HFFc6 (cell line): ENCODE measurements around the gene AFAP1. TPM values are rescaled to one million over a fixed set of nuclear protein-coding genes. Genes with fewer than 3 reads are reported as not detected.
"Not testable (repeated sequence)": the region's sequence is repeated elsewhere in the genome, so short reads cannot be mapped to it uniquely, and the experiment has no call there.

Experiments
- DNase-seq: peaks from one replicate; pipeline ENCODE4 v3.0.0-alpha.2; 2018
- H3K27ac Mint-ChIP-seq: 2 replicates; pipeline ENCODE4 v1.8.0; 2020; ENCODE audit warnings: mild to moderate bottlenecking, mixed read lengths
- H3K27me3 Mint-ChIP-seq: 2 replicates; pipeline ENCODE4 v1.8.0; 2021; ENCODE audit warnings: mild to moderate bottlenecking, moderate library complexity, mixed read lengths; ENCODE audit not compliant: insufficient read depth
- H3K36me3 Mint-ChIP-seq: 2 replicates; pipeline ENCODE4 v1.8.0; 2021; ENCODE audit warnings: low read depth, mixed read lengths
- H3K4me1 Mint-ChIP-seq: 2 replicates; pipeline ENCODE4 v1.8.0; 2020; ENCODE audit warnings: low read depth, mixed read lengths
- H3K4me3 Mint-ChIP-seq: 2 replicates; pipeline ENCODE4 v1.8.0; 2020; ENCODE audit warnings: mild to moderate bottlenecking, moderate library complexity, mixed read lengths
- H3K9me3 Mint-ChIP-seq: 2 replicates; pipeline ENCODE4 v1.8.0; 2020; ENCODE audit warnings: mild to moderate bottlenecking, mixed read lengths
- total RNA-seq, 6 experiments: library from RNA; stranded (reverse); fragmentation: NEBNext Ultra II Directional; extraction: Animal tissue kit (Norgen Biotek cat#: 25700); gene quantifications; 2 replicates in 1 of 6; 3 replicates in 5 of 6; pipeline ENCODE4 v1.2.3, GENCODE V29; 2021
- TF ChIP-seq, protein P1 (sequence below): fragments of 200-600 bp; sonication (generic); IDR thresholded peaks from 2 replicates; pipeline ENCODE4 v1.5.0; 2021; ENCODE audit warnings: antibody characterized with exemption, mild to moderate bottlenecking

Gene AFAP1
- total RNA-seq, 6 experiments from 2014 or later, result 99.7 to 116 (median 107) TPM

DNA sequence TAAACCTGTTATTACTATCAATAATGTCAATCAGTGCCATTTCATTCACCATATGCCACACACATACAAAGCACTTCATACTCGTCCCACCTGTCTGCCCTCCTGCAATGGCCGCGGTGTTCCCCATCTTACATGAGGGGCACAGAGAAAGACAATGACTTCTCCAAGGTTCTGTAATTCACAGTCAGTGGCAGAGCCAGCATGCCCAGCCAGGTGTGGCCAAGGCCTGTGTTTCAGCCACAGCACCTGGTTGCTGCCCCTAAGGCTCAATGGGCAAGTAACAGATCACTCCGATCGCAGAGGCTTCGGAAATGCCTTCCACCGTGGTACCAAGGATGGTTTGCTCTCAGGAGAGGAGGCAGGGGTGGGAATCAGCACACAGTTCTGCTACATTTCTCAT, 10.9 kb downstream of the AFAP1 start:
- TF ChIP-seq, protein P1, sequence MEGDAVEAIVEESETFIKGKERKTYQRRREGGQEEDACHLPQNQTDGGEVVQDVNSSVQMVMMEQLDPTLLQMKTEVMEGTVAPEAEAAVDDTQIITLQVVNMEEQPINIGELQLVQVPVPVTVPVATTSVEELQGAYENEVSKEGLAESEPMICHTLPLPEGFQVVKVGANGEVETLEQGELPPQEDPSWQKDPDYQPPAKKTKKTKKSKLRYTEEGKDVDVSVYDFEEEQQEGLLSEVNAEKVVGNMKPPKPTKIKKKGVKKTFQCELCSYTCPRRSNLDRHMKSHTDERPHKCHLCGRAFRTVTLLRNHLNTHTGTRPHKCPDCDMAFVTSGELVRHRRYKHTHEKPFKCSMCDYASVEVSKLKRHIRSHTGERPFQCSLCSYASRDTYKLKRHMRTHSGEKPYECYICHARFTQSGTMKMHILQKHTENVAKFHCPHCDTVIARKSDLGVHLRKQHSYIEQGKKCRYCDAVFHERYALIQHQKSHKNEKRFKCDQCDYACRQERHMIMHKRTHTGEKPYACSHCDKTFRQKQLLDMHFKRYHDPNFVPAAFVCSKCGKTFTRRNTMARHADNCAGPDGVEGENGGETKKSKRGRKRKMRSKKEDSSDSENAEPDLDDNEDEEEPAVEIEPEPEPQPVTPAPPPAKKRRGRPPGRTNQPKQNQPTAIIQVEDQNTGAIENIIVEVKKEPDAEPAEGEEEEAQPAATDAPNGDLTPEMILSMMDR, result no peak
- DNase-seq, result no peak
- H3K27ac Mint-ChIP-seq, result peak overlapping the region; percentile 51
- no peaks in the 10 kb centered on the region for H3K27me3 Mint-ChIP-seq
- peaks cover 49% of the 10 kb centered on the region for H3K36me3 Mint-ChIP-seq
- no peak overlapping the region for H3K4me3 Mint-ChIP-seq
- peaks cover 71% of the 10 kb centered on the region for H3K4me1 Mint-ChIP-seq
- H3K9me3 Mint-ChIP-seq, result no peaks in the 10 kb centered on the region

DNA sequence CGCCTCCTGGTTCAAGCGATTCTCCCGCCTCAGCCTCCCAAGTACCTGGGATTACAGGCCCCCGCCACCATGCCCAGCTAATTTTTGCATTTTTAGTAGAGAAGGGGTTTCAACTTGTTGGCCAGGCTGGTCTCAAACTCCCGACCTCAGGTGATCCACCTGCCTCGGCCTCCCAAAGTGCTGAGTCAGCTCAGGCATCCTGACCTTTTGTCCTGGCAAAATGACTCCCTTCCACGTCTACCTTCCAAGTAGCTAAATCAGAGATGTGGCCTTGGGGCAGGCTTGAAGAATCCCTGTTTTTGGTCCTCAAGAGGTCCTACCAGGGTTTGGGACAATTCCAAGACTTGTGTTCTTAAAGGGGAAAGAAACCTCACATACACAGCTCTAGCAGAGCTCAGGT, 12.8 kb downstream of the AFAP1 start:
- H3K36me3 Mint-ChIP-seq, result peaks cover 46% of the 10 kb centered on the region
- H3K4me1 Mint-ChIP-seq, result peaks cover 72% of the 10 kb centered on the region
- TF ChIP-seq, protein P1, result no peak
- H3K4me3 Mint-ChIP-seq, result no peak overlapping the region
- H3K27me3 Mint-ChIP-seq, result no peaks in the 10 kb centered on the region; the same call in 1 of the 2 replicates
- no peak for DNase-seq
- no peaks in the 10 kb centered on the region for H3K9me3 Mint-ChIP-seq
- H3K27ac Mint-ChIP-seq, result no peak overlapping the region

DNA sequence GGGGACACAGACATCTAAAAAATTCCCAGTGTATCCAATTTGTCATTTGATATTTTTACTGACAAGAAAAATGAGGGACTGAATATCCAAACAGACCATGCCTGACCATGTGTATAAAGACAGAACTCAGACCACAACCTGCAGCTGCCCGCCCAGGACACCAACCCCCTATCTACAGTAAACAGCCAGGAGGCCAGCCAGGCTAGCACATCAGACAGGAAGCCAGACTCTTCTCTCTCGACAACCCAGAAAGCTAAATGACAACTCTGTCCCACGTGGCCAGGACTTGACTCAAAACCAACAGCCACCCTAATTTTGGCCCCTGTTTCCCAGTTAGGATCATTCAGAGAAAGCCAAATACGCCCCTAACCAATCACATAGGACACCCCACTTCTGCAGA, 15.1 kb downstream of the AFAP1 start:
- peak overlapping the region; percentile 32 for H3K4me3 Mint-ChIP-seq
- no peaks in the 10 kb centered on the region for H3K9me3 Mint-ChIP-seq
- peaks cover 55% of the 10 kb centered on the region for H3K4me1 Mint-ChIP-seq
- H3K36me3 Mint-ChIP-seq, result peaks cover 41% of the 10 kb centered on the region
- TF ChIP-seq, protein P1, result no peak
- H3K27ac Mint-ChIP-seq, result peak overlapping the region; percentile 58
- no peak for DNase-seq
- H3K27me3 Mint-ChIP-seq, result no peaks in the 10 kb centered on the region; the same call in 1 of the 2 replicates

DNA sequence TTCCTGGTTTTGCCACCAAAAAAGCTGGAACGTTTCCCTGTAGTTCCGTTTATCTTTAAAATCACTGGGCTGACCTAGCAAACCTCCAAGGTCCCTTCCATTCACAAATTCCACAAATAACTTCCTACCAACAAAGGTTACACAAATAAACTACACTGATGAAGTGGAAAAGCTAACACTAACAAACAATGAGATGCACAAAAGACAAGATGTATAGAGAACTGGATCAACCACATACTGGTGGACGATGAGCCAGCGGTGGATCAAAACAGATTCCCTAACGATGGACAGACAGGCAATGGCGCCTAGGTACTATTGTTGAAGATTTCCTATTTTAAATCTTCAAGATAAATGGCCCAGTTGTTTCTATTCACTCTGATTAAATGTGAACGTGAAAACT, 15.5 kb downstream of the AFAP1 start:
- H3K4me1 Mint-ChIP-seq, result peaks cover 51% of the 10 kb centered on the region
- TF ChIP-seq, protein P1, result no peak
- no peak for DNase-seq
- H3K9me3 Mint-ChIP-seq, result no peaks in the 10 kb centered on the region
- peaks cover 40% of the 10 kb centered on the region for H3K36me3 Mint-ChIP-seq
- H3K27ac Mint-ChIP-seq, result peak overlapping the region; percentile 58
- H3K4me3 Mint-ChIP-seq, result peak overlapping the region; percentile 32; the same call in 1 of the 2 replicates
- H3K27me3 Mint-ChIP-seq, result no peaks in the 10 kb centered on the region; the same call in 1 of the 2 replicates

- H3K27me3 Mint-ChIP-seq, result peaks cover 3% of the 10 kb centered on the region
- no peaks in the 10 kb centered on the region for H3K9me3 Mint-ChIP-seq
- TF ChIP-seq, protein P1, result no peak
- H3K4me1 Mint-ChIP-seq, result peaks cover 51% of the 10 kb centered on the region
- no peak overlapping the region for H3K4me3 Mint-ChIP-seq
- peaks cover 40% of the 10 kb centered on the region for H3K36me3 Mint-ChIP-seq
- H3K27ac Mint-ChIP-seq, result peak overlapping the region; percentile 35
- DNase-seq, result no peak
Observed at GRCh38 chr4:7922466-7922865, 17.2 kb downstream of the AFAP1 start.

DNA sequence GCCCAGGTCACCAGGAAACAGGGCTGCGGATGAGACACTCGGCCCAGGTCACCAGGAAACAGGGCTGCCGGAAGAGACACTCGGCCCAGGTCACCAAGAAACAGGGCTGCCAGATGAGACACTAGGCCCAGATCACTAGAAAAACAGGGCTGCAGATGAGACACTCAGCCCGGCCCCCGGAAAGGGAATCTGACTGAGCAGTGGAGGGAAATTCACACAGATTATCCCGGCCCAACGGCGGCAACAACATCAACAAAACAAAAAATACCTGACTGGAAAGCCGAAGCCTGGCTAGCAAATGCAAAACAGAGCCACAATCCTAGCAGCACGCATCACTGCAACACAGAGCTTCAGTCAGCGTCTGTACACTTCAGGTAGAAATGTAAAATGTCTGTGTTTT, 20.7 kb downstream of the AFAP1 start:
- Mint-ChIP-seq H3K27me3 (peaks cover 6% of the 10 kb centered on the region), H3K4me1 (peaks cover 58% of the 10 kb centered on the region), H3K27ac (no peak overlapping the region), H3K36me3 (peaks cover 37% of the 10 kb centered on the region), H3K4me3 (no peak overlapping the region), H3K9me3 (no peaks in the 10 kb centered on the region)
- no peak for DNase-seq
- TF ChIP-seq, protein P1, result no peak

DNA sequence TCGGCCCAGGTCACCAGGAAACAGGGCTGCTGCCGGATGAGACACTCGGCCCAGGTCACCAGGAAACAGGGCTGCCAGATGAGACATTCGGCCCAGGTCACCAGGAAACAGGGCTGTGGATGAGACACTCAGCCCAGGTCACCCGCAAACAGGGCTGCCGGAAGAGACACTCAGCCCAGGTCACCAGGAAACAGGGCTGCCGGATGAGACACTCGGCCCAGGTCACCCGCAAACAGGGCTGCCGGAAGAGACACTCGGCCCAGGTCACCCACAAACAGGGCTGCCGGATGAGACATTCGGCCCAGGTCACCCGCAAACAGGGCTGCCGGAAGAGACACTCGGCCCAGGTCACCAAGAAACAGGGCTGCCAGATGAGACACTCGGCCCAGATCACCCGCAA, 21.5 kb downstream of the AFAP1 start:
- not testable (repeated sequence) for H3K4me3 Mint-ChIP-seq, H3K9me3 Mint-ChIP-seq, H3K27me3 Mint-ChIP-seq, DNase-seq
- H3K27ac Mint-ChIP-seq, result peak overlapping the region; percentile 30
- peaks cover 58% of the 10 kb centered on the region for H3K4me1 Mint-ChIP-seq
- peaks cover 38% of the 10 kb centered on the region for H3K36me3 Mint-ChIP-seq
